Activated CD4-positive, alpha-beta memory T cell treated with anti-CD3 and anti-CD28 coated beads for 36 hours (primary cell): Measurements from ENCODE around the gene LDLR. TPM values are rescaled to one million over a fixed set of nuclear protein-coding genes. Genes with fewer than 3 reads are reported as not detected.
"Not testable (repeated sequence)": the region's sequence is repeated elsewhere in the genome, so short reads cannot be mapped to it uniquely, and the experiment has no call there.

Source experiments
- CTCF ChIA-PET: fragments of 350-600 bp; sonication (Branson Sonifier 250); formaldehyde crosslinking; loops from one replicate; lab custom pipeline; 2021; ENCODE audit warnings: antibody characterized with exemption, inconsistent platforms; lab: Charles Lee
- POLR2A ChIA-PET: fragments of 350-600 bp; sonication (Branson Sonifier 250); formaldehyde crosslinking; loops from one replicate; lab custom pipeline; 2021; ENCODE audit warnings: antibody characterized with exemption; lab: Charles Lee
- DNase-seq: peaks from one replicate; pipeline ENCODE4 v3.0.0-alpha.2; 2020
- H3K27ac Mint-ChIP-seq: one replicate; pipeline ENCODE4 v1.8.0; 2021; ENCODE audit warnings: mixed read lengths
- H3K27me3 Mint-ChIP-seq: one replicate; pipeline ENCODE4 v1.8.0; 2021; ENCODE audit warnings: mixed read lengths
- H3K36me3 Mint-ChIP-seq: one replicate; pipeline ENCODE4 v1.8.0; 2021; ENCODE audit warnings: mixed read lengths
- H3K4me1 Mint-ChIP-seq: one replicate; pipeline ENCODE4 v1.8.0; 2021; ENCODE audit warnings: low read depth, mixed read lengths
- H3K4me3 Mint-ChIP-seq: one replicate; pipeline ENCODE4 v1.8.0; 2021; ENCODE audit warnings: mild to moderate bottlenecking, mixed read lengths
- H3K9me3 Mint-ChIP-seq: one replicate; pipeline ENCODE4 v1.8.0; 2021; ENCODE audit warnings: mixed read lengths
- intact Hi-C: fragments of 100-400 bp; cut with micrococcal nuclease; formaldehyde crosslinking; loops from one replicate; pipeline ENCODE4 v1.15.1; 2023
- total RNA-seq, 2 experiments: library from RNA; stranded (reverse); gene quantifications; one replicate each; pipeline ENCODE4 v1.2.3, GENCODE V29; 2021

LDLR gene
- total RNA-seq, 2 experiments from 2014 or later = 71.3 to 81.6 TPM

GRCh38 chr19:11058246-11059030 lies 30.8 kb upstream of the LDLR start:
- no peak overlapping the region for H3K27ac Mint-ChIP-seq
- ChIA-PET POLR2A (no interaction called here), CTCF (interaction anchor here (2.1 kb wide), 1 partner anchor 23 kb away, joined by 7 read pairs; no protein-coding TSS in a partner anchor)

GRCh38 chr19:11059511-11060358 lies 29.5 kb upstream of the LDLR start:
- Mint-ChIP-seq H3K9me3 (no peaks in the 10 kb centered on the region), H3K36me3 (peaks cover 18% of the 10 kb centered on the region)
- intact Hi-C loops = no loop called here

More at GRCh38 chr19:11058246-11059030, 30.8 kb upstream of the LDLR start:
- H3K36me3 Mint-ChIP-seq = peaks cover 15% of the 10 kb centered on the region
- H3K4me1 Mint-ChIP-seq = no peaks in the 10 kb centered on the region
- no peaks in the 10 kb centered on the region for H3K27me3 Mint-ChIP-seq
- DNase-seq = no peak
- no peak overlapping the region for H3K4me3 Mint-ChIP-seq
- intact Hi-C loops = no loop called here
- no peaks in the 10 kb centered on the region for H3K9me3 Mint-ChIP-seq

GRCh38 chr19:11061952-11062351 lies 27.3 kb upstream of the LDLR start:
- Mint-ChIP-seq H3K4me1 (no peaks in the 10 kb centered on the region), H3K27me3 (no peaks in the 10 kb centered on the region), H3K4me3 (no peak overlapping the region), H3K9me3 (no peaks in the 10 kb centered on the region), H3K36me3 (peaks cover 22% of the 10 kb centered on the region), H3K27ac (no peak overlapping the region)
- ChIA-PET POLR2A (no interaction called here), CTCF (interaction anchor here (0.5 kb wide), 1 partner anchor 674 kb away, joined by 4 read pairs; no protein-coding TSS in a partner anchor)
- intact Hi-C loops = no loop called here
- DNase-seq = no peak

More at GRCh38 chr19:11059511-11060358, 29.5 kb upstream of the LDLR start:
- H3K4me1 Mint-ChIP-seq = no peaks in the 10 kb centered on the region
- no peak overlapping the region for H3K4me3 Mint-ChIP-seq
- ChIA-PET CTCF (interaction anchor here (0.5 kb wide), 1 partner anchor 123 kb away, joined by 4 read pairs; no protein-coding TSS in a partner anchor), POLR2A (no interaction called here)
- H3K27me3 Mint-ChIP-seq = no peaks in the 10 kb centered on the region
- no peak overlapping the region for H3K27ac Mint-ChIP-seq
- no peak for DNase-seq

GRCh38 chr19:11063434-11063833 lies 25.8 kb upstream of the LDLR start:
- POLR2A ChIA-PET = no interaction called here
- CTCF ChIA-PET = interaction anchor here (0.8 kb wide), 1 partner anchor 28 kb away, joined by 3 read pairs; no protein-coding TSS in a partner anchor
- H3K36me3 Mint-ChIP-seq = peaks cover 28% of the 10 kb centered on the region
- no peaks in the 10 kb centered on the region for H3K9me3 Mint-ChIP-seq
- DNase-seq = no peak
- H3K4me1 Mint-ChIP-seq = no peaks in the 10 kb centered on the region
- no peak overlapping the region for H3K4me3 Mint-ChIP-seq
- no peaks in the 10 kb centered on the region for H3K27me3 Mint-ChIP-seq
- intact Hi-C loops = no loop called here
- no peak overlapping the region for H3K27ac Mint-ChIP-seq

GRCh38 chr19:11064831-11065303 lies 24.4 kb upstream of the LDLR start:
- no peak overlapping the region for H3K4me3 Mint-ChIP-seq
- ChIA-PET CTCF (no interaction called here), POLR2A (no interaction called here)
- H3K27me3 Mint-ChIP-seq = no peaks in the 10 kb centered on the region
- H3K27ac Mint-ChIP-seq = no peak overlapping the region
- intact Hi-C loops = no loop called here
- no peaks in the 10 kb centered on the region for H3K9me3 Mint-ChIP-seq
- no peaks in the 10 kb centered on the region for H3K4me1 Mint-ChIP-seq
- H3K36me3 Mint-ChIP-seq = peaks cover 24% of the 10 kb centered on the region
- DNase-seq = no peak

- Mint-ChIP-seq H3K9me3 (no peaks in the 10 kb centered on the region), H3K27me3 (no peaks in the 10 kb centered on the region), H3K4me3 (no peak overlapping the region), H3K36me3 (peaks cover 20% of the 10 kb centered on the region), H3K4me1 (no peaks in the 10 kb centered on the region), H3K27ac (no peak overlapping the region)
- POLR2A ChIA-PET = no interaction called here
- no peak for DNase-seq
- CTCF ChIA-PET = interaction anchor here (0.6 to 1.2 kb wide), 2 partner anchors 30 to 372 kb away, joined by 3 read pairs; no protein-coding TSS in a partner anchor
- intact Hi-C loops = no loop called here
Observed at GRCh38 chr19:11066326-11066725, 22.9 kb upstream of the LDLR start.

GRCh38 chr19:11067356-11068113 lies 21.7 kb upstream of the LDLR start:
- DNase-seq = no peak
- Mint-ChIP-seq H3K9me3 (no peaks in the 10 kb centered on the region), H3K36me3 (peaks cover 15% of the 10 kb centered on the region), H3K4me3 (no peak overlapping the region), H3K4me1 (no peaks in the 10 kb centered on the region), H3K27me3 (no peaks in the 10 kb centered on the region), H3K27ac (no peak overlapping the region)
- ChIA-PET CTCF (interaction anchor here (0.8 to 1.2 kb wide), 2 partner anchors 32 kb away, joined by 3 read pairs; no protein-coding TSS in a partner anchor), POLR2A (no interaction called here)
- intact Hi-C loops = no loop called here

- no peak overlapping the region for H3K4me3 Mint-ChIP-seq
- CTCF ChIA-PET = interaction anchor here (1.2 kb wide), 1 partner anchor 34 kb away, joined by 4 read pairs; no protein-coding TSS in a partner anchor
- peaks cover 6% of the 10 kb centered on the region for H3K4me1 Mint-ChIP-seq
- peaks cover 13% of the 10 kb centered on the region for H3K36me3 Mint-ChIP-seq
- H3K27me3 Mint-ChIP-seq = no peaks in the 10 kb centered on the region
- POLR2A ChIA-PET = no interaction called here
- H3K27ac Mint-ChIP-seq = no peak overlapping the region
- intact Hi-C loops = no loop called here
- no peak for DNase-seq
- H3K9me3 Mint-ChIP-seq = no peaks in the 10 kb centered on the region
Observed at GRCh38 chr19:11069561-11069960, 19.7 kb upstream of the LDLR start.

- ChIA-PET CTCF (interaction anchor here (1.2 kb wide), 1 partner anchor 34 kb away, joined by 4 read pairs; no protein-coding TSS in a partner anchor), POLR2A (no interaction called here)
- peaks cover 9% of the 10 kb centered on the region for H3K36me3 Mint-ChIP-seq
- H3K4me3 Mint-ChIP-seq = no peak overlapping the region
- peaks cover 7% of the 10 kb centered on the region for H3K4me1 Mint-ChIP-seq
- intact Hi-C loops = no loop called here
- H3K27ac Mint-ChIP-seq = no peak overlapping the region
- no peak for DNase-seq
- no peaks in the 10 kb centered on the region for H3K9me3 Mint-ChIP-seq
- H3K27me3 Mint-ChIP-seq = no peaks in the 10 kb centered on the region
Observed at GRCh38 chr19:11070123-11070522, 19.1 kb upstream of the LDLR start.

GRCh38 chr19:11073568-11073967 lies 15.7 kb upstream of the LDLR start:
- peaks cover 7% of the 10 kb centered on the region for H3K4me1 Mint-ChIP-seq
- DNase-seq = no peak
- CTCF ChIA-PET = no interaction called here
- intact Hi-C loops = no loop called here
- no peak overlapping the region for H3K4me3 Mint-ChIP-seq
- H3K9me3 Mint-ChIP-seq = no peaks in the 10 kb centered on the region
- POLR2A ChIA-PET = interaction anchor here (0.6 to 0.7 kb wide), 2 partner anchors 93 to 435 kb away, joined by 3 read pairs; no protein-coding TSS in a partner anchor
- H3K36me3 Mint-ChIP-seq = no peaks in the 10 kb centered on the region
- H3K27me3 Mint-ChIP-seq = no peaks in the 10 kb centered on the region
- H3K27ac Mint-ChIP-seq = no peak overlapping the region

- H3K4me3 Mint-ChIP-seq, DNase-seq, H3K9me3 Mint-ChIP-seq, H3K4me1 Mint-ChIP-seq, intact Hi-C loops, H3K36me3 Mint-ChIP-seq, CTCF ChIA-PET, H3K27me3 Mint-ChIP-seq, H3K27ac Mint-ChIP-seq: not testable (repeated sequence)
- POLR2A ChIA-PET = interaction anchor here (0.5 to 1.9 kb wide), 2 partner anchors 12 to 539 kb away, joined by 3 to 5 read pairs; partner anchors contain the start of gene LDLR
Observed at GRCh38 chr19:11076792-11077191, 12.5 kb upstream of the LDLR start.
